B cell (primary cell): ENCODE results near the gene SLC2A9.

Experiments
- EZH2 ChIP-seq: IDR thresholded peaks from 2 replicates; pipeline ENCODE4 v1.6.1; 2012; ENCODE audit warnings: borderline replicate concordance, low read depth, mild to moderate bottlenecking, moderate library complexity, low read length; ENCODE audit not compliant: insufficient read depth, poor library complexity, severe bottlenecking
- TF ChIP-seq, protein P1 (sequence below): fragments of 200-600 bp; IDR thresholded peaks from one replicate; pipeline ENCODE4 v1.8.0; 2022; ENCODE audit warnings: antibody characterized with exemption, mild to moderate bottlenecking

DNA sequence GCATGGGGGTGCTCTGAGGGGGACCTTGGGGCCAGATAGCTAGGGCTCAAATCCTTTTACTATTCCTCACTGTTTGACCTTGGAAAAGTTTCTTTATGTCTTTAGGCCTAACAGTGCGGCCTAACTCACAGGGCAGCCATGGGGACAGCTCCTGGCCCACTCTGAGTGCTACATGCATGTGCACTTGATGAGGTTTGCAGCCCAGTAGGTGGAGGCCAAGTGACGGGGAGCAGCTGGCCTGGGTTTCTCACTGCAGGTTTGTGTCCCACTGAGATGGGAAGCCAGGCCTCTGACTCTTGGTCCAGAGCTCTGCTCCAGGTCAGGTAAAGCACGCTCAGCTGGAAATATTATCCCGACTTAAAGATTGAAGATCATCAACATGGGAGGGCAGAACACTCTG, 102.8 kb downstream of the SLC2A9 start:
- TF ChIP-seq, protein P1, sequence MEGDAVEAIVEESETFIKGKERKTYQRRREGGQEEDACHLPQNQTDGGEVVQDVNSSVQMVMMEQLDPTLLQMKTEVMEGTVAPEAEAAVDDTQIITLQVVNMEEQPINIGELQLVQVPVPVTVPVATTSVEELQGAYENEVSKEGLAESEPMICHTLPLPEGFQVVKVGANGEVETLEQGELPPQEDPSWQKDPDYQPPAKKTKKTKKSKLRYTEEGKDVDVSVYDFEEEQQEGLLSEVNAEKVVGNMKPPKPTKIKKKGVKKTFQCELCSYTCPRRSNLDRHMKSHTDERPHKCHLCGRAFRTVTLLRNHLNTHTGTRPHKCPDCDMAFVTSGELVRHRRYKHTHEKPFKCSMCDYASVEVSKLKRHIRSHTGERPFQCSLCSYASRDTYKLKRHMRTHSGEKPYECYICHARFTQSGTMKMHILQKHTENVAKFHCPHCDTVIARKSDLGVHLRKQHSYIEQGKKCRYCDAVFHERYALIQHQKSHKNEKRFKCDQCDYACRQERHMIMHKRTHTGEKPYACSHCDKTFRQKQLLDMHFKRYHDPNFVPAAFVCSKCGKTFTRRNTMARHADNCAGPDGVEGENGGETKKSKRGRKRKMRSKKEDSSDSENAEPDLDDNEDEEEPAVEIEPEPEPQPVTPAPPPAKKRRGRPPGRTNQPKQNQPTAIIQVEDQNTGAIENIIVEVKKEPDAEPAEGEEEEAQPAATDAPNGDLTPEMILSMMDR = no peak
- no peak for TF ChIP-seq EZH2
